NCI-H2227 (cell line): ENCODE measurements around the gene MEF2A.

Experiments
- DNase-seq: peaks from one replicate; lab custom pipeline; 2025; ENCODE audit not compliant: unreplicated experiment; lab: John Stamatoyannopoulos, UW

MEF2A gene

DNA sequence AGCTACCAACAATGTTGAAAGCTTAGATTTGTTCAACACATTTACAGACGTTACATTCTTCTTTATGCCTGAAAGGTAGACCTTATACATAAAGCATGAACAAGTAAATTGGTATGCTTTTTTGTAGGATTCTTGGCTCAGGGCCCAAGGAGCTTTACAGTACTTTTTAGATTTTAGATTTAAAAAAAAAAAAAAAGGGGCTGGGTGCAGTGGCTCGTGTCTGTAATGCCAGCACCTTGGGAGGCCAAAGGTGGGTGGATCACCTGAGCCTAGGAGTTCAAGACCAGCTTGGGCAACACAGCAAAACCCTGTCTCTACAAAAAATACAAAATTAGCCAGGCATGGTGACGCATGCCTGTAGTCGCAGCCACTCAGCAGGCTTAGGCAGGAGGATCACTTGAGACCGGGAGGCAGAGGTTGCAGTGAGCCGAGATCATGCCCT is 39.7 kb downstream of the MEF2A start:
- no peak for DNase-seq

GRCh38 chr15:99605990-99606389 is 40.2 kb downstream of the MEF2A start:
- DNase-seq, result no peak

DNA sequence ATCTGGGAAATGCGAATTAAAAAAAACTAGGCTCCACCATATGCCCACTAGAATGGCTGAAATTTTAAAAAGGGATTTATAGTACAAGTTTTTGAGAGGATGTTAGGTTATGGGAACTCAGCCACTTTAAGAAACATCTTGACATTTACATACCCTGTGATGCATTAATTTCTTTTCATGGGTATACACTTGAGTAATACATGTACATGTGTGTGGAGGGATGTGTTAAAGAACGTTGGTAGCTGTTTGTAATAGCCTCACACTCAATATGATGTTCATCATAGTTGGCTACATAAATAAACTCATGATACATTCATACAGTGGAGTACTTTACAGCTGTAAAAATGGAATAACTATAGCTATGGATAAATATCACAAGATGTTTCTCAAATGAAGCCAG is 40.9 kb downstream of the MEF2A start:
- DNase-seq, result no peak

DNA sequence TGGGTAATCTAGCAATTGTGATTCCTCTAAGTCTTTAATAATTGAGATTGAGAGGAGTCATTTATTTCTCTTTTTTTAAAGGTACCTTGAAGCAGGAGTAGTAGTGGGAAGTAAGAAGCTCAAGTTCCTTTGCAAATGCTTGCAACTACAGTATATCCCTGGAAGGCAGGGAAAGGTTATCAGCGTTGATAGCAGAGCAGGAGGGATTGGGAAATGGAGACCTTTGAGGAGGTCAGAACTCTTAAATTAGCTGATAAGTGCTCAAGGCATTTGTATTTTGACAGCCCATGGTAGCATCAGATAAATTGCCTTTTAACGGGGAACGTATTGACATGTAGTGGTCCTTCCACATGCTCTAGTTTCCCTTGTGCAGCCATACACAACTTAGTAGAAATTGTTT is 47.7 kb downstream of the MEF2A start:
- DNase-seq, result no peak

DNA sequence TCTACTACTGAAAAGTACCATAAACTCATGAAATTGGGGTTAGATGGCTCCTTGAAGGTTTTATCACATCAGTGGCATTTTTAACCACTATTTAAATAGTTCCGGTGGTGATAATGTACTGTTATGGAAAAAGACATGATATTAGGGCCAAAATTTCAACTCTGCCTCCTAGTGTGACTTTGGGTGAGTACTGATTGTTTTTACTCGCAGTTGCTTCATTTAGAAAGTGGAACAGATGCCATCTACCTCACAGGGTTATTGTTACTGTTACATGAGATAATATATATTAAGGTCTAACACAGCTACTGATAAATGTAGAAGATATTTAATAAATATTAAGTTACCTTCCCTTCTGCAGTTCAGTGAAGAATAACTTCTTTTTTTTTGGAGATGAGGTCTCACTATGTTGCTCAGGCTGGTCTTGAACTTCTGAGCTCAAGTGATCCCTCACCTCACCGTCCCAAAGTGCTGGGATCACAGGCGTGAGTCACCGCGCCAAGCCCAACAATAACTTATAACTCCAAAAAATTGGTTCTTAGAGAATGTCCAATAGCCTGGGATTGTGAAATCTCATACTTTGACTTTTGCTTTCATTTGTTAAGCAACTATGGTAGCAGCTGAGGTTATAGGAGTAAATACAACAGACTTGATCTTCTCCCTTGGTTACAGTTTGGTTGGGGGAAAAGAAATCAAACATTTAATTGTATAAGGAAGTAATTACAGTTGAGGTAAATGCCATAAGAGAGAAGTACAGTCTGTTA is 48.3 kb downstream of the MEF2A start:
- DNase-seq, result no peak

GRCh38 chr15:99614749-99615288 is 49.0 kb downstream of the MEF2A start:
- no peak for DNase-seq

DNA sequence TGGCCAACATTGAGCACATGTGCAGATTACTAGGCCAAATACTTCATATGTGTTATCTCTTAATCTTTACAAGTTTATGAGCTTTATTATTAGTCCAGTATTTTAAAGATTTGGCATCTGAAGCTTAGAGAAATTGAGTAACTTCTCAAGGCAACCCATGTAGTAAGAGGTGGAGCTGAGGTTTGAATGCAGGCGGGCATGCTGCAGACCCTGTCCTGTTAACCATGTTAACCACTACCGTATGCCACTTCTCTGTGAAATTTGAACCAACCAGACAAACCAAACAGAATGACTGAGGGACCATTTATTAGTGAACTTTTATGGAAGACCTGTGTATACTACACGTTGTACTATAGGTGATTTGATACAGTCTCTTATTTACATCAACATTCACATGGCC is 49.7 kb downstream of the MEF2A start:
- no peak for DNase-seq

DNA sequence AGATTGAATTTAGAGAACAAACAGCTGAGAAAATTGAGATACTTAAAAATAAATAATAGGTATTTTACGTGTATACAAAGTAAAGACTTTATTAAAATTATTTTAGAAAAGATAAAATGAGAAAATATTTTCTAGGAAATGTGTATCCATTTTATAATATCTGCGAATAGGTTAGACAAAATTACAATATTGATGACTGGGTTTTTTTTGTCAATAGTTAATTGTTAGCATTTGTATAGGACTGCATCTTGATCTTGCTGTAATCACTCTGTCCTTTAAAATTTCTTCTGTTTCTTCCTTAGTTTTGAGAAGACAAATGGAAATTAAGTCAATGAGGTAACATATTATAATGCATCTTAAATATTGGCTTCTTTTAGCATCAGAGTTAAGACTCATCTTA is 50.3 kb downstream of the MEF2A start:
- DNase-seq, result no peak

- DNase-seq, result no peak
These were observed 51.1 kb downstream of the MEF2A start for GRCh38 chr15:99616773-99617342.

- no peak for DNase-seq
These were observed 53.2 kb downstream of the MEF2A start for GRCh38 chr15:99618941-99619411.

DNA sequence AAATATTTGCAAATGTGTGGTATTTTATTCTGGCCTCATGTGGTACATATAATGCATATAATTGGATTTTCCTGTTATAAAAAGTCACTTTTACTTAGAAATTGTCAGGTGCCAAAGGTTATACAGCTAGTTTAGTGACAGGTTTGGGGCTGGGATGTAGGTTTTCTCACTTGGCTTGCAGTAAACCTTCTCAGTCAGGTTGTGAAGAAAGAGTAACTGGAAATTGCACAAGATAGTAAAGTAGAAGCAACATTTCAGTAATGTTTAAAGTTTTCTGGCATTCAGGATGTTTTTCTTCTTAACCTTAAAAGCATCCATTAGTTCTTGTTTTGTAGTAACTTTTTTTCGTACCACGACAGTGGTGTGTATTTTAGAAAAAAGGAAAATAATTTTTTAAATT is 53.9 kb downstream of the MEF2A start:
- DNase-seq, result no peak

DNA sequence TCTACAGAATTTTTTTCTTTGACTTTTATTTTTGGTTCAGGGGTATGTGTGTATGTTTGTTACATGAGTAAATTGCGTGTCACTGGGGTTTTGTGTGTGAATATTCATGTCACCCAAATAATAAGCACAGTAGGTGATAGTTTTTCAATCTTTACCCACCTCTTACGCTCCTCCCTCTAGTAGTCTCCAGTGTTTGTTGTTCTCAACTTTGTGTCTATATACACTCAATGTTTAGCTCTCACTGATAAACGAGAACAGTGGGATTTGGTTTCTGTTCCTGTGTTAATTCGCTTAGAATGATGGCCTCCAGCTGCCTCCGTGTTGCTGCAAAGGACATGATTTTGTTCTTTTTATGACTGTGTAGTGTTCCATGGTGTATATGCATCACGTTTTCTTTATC is 54.4 kb downstream of the MEF2A start:
- no peak for DNase-seq

- no peak for DNase-seq
These were observed 56.0 kb downstream of the MEF2A start for GRCh38 chr15:99621767-99622166.

DNA sequence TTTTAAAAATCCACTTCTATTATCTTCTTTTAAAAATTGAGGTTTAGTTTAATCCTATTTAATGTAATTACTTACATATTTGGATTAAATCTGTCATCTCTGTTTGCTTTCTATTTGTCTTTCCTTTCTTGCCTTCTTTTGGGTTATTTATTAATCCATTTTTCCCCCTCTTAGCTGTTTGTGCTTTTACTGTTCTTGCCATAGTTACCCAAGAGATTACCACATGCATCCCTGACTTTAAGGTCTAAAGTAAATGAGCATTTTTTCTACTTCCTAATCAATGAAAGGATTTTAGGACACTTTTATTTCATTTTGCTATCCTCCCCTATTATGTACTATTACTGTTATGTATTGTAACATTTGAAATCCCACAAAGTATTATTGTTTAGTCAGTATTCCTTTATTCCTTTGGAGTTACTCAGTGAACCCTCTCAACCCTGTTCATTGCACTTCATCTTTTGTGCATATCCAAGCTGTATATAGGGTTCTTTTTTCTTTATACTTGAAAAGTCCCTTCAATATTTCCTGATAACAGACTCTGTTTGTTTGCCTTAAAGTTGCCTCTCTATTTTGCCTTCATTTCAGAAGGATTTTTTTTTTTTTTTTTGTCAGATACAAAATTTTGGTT is 62.7 kb downstream of the MEF2A start:
- no peak for DNase-seq

GRCh38 chr15:99630607-99631131 is 64.9 kb downstream of the MEF2A start:
- no peak for DNase-seq

GRCh38 chr15:99631255-99631654 is 65.5 kb downstream of the MEF2A start:
- no peak for DNase-seq

GRCh38 chr15:99632521-99632920 is 66.7 kb downstream of the MEF2A start:
- no peak for DNase-seq

DNA sequence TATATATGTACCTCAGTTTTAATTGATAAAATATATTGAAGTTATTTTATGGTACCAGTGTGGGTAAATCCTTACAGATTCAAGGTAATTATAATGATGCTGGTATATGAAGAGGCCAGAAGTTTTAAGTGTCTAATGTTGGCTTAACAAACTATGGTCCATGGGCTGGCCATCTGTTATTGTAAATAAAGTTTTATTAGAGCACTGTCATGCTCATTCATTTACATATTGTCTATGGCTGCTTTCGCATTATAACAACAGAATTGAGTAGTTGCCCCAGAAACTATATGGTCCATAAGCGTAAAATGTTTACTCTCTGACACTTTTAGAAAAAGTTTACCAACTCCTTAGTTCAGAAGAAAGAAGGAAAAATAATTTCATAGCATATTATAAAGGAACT is 67.9 kb downstream of the MEF2A start:
- no peak for DNase-seq

GRCh38 chr15:99634576-99634975 is 68.8 kb downstream of the MEF2A start:
- no peak for DNase-seq

DNA sequence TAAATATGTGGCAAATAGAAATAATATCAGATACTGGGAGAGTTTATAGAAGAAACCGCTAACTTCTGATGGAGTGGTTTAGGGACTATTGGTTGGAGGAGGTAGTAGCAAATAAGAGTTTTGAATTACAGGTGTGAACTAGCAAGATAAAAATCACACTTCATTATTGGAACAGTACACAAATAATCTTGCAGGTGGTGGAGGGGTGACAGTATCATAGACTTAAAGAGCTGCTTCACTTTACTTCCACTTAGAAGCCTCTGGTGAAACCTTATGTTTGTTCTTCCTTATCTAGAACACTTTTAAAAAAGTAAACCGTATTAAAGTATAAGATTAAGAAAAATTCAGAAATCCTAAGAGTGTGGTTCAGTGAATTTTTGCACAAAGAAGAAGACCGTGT is 69.4 kb downstream of the MEF2A start:
- DNase-seq, result no peak

- DNase-seq, result no peak
These were observed 70.0 kb downstream of the MEF2A start for GRCh38 chr15:99635794-99636193.
